Measurements from ENCODE around the gene DENND1C.

DENND1C gene

GRCh38 chr19:6481541-6482342 lies at the start of gene DENND1C:
TSS of gene DENND1C (minus strand) at chr19:6481787. CDS start at chr19:6481695, 92 bp downstream.
- no peak for DNase-seq (ENCODE audit: low read depth)

- DNase-seq (ENCODE audit: low read depth) = peak; percentile 26
These were observed 49.0 kb upstream of the DENND1C start, which contains the start of gene TNFSF9 for GRCh38 chr19:6530386-6531162. TSS of gene TNFSF9 (plus strand) at chr19:6531026. CDS start at chr19:6531037, 11 bp downstream.

- DNase-seq (ENCODE audit: low read depth) = no peak
These were observed 48.4 kb upstream of the DENND1C start for GRCh38 chr19:6529937-6530385.

- DNase-seq (ENCODE audit: low read depth) = no peak
These were observed 47.8 kb upstream of the DENND1C start for GRCh38 chr19:6529351-6529750.

- no peak for DNase-seq (ENCODE audit: low read depth)
These were observed 47.0 kb upstream of the DENND1C start for GRCh38 chr19:6528544-6529121.

- no peak for DNase-seq (ENCODE audit: low read depth)
These were observed 46.4 kb upstream of the DENND1C start for GRCh38 chr19:6527893-6528543.

GRCh38 chr19:6524311-6524710 lies 42.7 kb upstream of the DENND1C start:
- no peak for DNase-seq (ENCODE audit: low read depth)

GRCh38 chr19:6522712-6523111 lies 41.1 kb upstream of the DENND1C start:
- DNase-seq (ENCODE audit: low read depth) = no peak

- no peak for DNase-seq (ENCODE audit: low read depth)
These were observed 40.4 kb upstream of the DENND1C start for GRCh38 chr19:6521718-6522646.

GRCh38 chr19:6519289-6519688 lies 37.7 kb upstream of the DENND1C start:
- DNase-seq (ENCODE audit: low read depth) = no peak

- DNase-seq (ENCODE audit: low read depth) = no peak
These were observed 36.7 kb upstream of the DENND1C start for GRCh38 chr19:6518145-6518911.

- DNase-seq (ENCODE audit: low read depth) = peak; percentile 30
These were observed 35.2 kb upstream of the DENND1C start for GRCh38 chr19:6516659-6517291.

- peak; percentile 69 for DNase-seq (ENCODE audit: low read depth)
These were observed 34.6 kb upstream of the DENND1C start for GRCh38 chr19:6516018-6516658.

GRCh38 chr19:6514926-6515544 lies 33.4 kb upstream of the DENND1C start:
- DNase-seq (ENCODE audit: low read depth) = no peak

GRCh38 chr19:6514089-6514488 lies 32.5 kb upstream of the DENND1C start:
- no peak for DNase-seq (ENCODE audit: low read depth)

GRCh38 chr19:6510618-6511017 lies 29.0 kb upstream of the DENND1C start:
- no peak for DNase-seq (ENCODE audit: low read depth)

- no peak for DNase-seq (ENCODE audit: low read depth)
These were observed 27.8 kb upstream of the DENND1C start for GRCh38 chr19:6509118-6509971.

Data from non-pigmented ciliary epithelial cell (primary cell).